GM06990 (cell line): ENCODE data around the gene ELN.

ENCODE experiments used
- DNase-seq: peaks from one replicate; pipeline ENCODE4 v3.0.0-alpha.2; 2011; ENCODE audit not compliant: insufficient read length; ENCODE audit errors: extremely low read depth
- H3K27me3 ChIP-seq: replicated peaks from 2 replicates; pipeline ENCODE4 v1.6.0; 2011; ENCODE audit warnings: low read length; ENCODE audit not compliant: control insufficient read depth, insufficient read depth
- H3K36me3 ChIP-seq: 2 replicates; pipeline ENCODE4 v1.5.1; 2011; ENCODE audit warnings: low read length; ENCODE audit not compliant: control insufficient read depth, insufficient read depth
- H3K4me3 ChIP-seq: replicated peaks from 2 replicates; pipeline ENCODE4 v1.5.1; 2011; ENCODE audit warnings: low read depth, mild to moderate bottlenecking, control low read depth, low read length
- TF ChIP-seq, protein P1 (sequence below): IDR thresholded peaks from 2 replicates; pipeline ENCODE4 v1.5.1; 2011; ENCODE audit warnings: low read length, control low read depth, mild to moderate bottlenecking, inconsistent platforms; ENCODE audit not compliant: insufficient read depth, poor library complexity, severe bottlenecking

The ELN gene

DNA sequence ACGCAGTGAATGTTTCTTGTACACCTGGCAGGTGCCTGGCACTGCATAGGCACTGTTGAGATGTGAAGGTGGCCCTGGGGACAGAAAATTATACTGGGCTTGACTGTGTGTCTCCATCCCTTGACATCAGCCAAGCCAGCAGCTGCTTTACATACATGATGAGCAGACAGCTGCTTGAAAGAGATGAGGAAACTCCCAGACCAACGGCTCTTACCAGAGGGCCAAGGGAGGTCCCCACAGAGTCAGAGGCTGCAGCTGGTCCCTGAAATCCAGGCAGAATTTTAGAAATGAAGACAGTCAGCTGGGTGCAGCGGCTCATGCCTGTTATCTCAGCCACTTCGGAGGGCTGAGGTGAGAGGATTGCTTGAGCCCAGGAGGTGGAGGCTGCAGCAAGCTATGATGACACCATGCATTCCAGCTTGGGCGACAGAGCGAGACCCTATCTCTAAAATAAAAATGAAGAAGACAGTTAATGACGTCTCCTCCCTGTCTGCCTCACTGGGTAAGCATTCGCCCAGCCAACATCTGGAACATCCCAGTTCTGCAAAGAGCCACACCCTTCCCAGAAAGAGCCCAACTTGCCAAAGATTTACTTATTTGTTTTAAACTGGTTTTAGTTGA lies 73.2 kb downstream of the ELN start:
- peaks cover 30% of the 10 kb centered on the region for H3K36me3 ChIP-seq
- H3K4me3 ChIP-seq = peak overlapping the region; percentile 18
- DNase-seq = peak; percentile 77
- TF ChIP-seq, protein P1, sequence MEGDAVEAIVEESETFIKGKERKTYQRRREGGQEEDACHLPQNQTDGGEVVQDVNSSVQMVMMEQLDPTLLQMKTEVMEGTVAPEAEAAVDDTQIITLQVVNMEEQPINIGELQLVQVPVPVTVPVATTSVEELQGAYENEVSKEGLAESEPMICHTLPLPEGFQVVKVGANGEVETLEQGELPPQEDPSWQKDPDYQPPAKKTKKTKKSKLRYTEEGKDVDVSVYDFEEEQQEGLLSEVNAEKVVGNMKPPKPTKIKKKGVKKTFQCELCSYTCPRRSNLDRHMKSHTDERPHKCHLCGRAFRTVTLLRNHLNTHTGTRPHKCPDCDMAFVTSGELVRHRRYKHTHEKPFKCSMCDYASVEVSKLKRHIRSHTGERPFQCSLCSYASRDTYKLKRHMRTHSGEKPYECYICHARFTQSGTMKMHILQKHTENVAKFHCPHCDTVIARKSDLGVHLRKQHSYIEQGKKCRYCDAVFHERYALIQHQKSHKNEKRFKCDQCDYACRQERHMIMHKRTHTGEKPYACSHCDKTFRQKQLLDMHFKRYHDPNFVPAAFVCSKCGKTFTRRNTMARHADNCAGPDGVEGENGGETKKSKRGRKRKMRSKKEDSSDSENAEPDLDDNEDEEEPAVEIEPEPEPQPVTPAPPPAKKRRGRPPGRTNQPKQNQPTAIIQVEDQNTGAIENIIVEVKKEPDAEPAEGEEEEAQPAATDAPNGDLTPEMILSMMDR = no peak
- H3K27me3 ChIP-seq = no peaks in the 10 kb centered on the region

DNA sequence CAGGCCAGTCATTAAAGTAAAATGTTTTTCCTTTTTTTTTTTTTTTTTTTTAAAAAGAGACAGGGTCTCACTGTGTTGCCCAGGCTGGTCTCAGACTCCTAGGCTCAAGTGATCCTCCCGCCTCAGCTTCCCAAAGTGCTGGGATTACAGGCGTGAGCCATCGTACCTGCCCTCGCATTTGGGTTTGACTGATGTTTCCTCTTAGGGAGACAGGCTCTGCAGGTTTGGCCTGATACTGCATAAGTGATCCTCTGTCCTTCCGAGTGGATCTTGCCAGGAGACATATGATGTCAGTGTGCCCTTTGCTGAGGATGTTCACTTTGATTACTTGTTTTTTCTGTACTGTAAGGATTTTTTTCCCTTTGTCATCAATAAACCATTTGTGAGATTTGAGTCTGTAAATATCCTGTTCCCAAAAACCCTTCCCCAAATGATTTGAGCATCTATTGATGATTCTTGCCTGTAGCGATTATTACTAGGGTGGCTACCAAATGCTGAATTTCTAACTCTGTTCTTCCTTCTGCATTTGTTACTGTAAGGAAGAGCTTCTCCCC lies 75.3 kb downstream of the ELN start:
- DNase-seq = no peak
- no peaks in the 10 kb centered on the region for H3K27me3 ChIP-seq
- H3K36me3 ChIP-seq = peaks cover 23% of the 10 kb centered on the region
- H3K4me3 ChIP-seq = no peak overlapping the region
- TF ChIP-seq, protein P1 = no peak

DNA sequence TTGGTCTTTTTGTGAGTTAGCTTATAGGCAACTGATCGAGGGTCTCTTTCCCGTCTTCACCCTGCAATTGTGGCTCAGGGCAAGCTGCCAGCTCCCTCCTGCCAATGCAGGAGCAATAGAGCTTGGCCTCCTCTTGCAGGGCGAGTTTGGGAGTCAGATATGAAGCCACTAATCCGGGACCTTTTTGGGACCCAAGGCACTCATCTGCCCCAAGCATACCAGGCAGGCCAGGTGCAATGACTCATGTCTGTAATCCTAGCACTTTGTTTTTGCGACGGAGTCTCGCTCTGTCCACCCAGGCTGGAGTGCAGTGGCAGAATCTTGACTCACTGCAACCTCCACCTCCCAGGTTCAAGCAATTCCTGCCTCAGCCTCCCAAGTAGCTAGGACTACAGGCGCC lies 76.7 kb downstream of the ELN start:
- Histone ChIP-seq H3K36me3 (peaks cover 26% of the 10 kb centered on the region), H3K4me3 (no peak overlapping the region), H3K27me3 (no peaks in the 10 kb centered on the region)
- TF ChIP-seq, protein P1 = no peak
- no peak for DNase-seq

DNA sequence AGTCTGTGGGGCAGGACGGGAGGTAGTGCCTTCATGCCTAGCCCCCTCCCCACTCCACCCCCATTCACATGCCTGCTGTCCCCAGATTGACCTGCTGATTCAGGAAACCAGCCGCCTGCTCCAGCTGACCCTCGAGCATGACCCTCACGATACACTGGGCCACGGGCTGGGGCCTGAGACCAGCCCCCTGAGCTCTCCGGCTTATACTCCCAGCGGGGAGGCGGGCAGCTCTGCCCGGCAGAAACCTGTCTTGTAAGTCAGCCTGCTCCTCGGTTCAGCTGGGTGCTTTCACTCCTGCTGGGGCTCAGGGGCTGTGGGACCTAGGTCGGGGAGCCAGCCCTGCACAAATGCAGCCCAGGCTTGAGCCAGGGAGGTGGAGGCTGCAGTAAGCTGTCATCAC lies 78.0 kb downstream of the ELN start:
- no peak overlapping the region for H3K4me3 ChIP-seq
- DNase-seq = no peak
- H3K36me3 ChIP-seq = peaks cover 29% of the 10 kb centered on the region
- no peaks in the 10 kb centered on the region for H3K27me3 ChIP-seq
- TF ChIP-seq, protein P1 = no peak

DNA sequence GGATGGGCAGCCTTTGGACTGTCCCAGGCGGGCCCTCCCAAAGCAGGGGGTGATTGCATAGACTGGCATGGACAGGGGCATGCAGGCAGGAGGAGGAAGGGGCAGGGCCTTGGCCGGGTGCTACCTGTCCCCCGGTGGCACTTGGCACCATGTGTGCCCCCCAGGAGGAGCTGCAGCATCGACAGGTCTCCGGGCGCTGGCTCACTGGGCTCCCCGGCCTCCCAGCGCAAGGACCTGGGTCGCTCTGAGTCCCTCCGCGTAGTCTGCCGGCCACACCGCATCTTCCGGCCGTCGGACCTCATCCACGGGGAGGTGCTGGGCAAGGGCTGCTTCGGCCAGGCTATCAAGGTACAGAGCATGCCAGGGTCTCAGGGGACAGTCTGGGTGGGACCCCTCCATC lies 78.9 kb downstream of the ELN start:
- Histone ChIP-seq H3K27me3 (no peaks in the 10 kb centered on the region), H3K36me3 (peaks cover 34% of the 10 kb centered on the region), H3K4me3 (no peak overlapping the region)
- no peak for DNase-seq
- TF ChIP-seq, protein P1 = no peak
